Fibroblast of the aortic adventitia (primary cell): ENCODE data around the gene CUX1. TPM values are rescaled to one million over a fixed set of nuclear protein-coding genes. Genes with fewer than 3 reads are reported as not detected.

ENCODE experiments used
- DNase-seq: peaks from one replicate; pipeline ENCODE4 v3.0.0-alpha.2; 2010; ENCODE audit warnings: low read depth
- H3K4me3 ChIP-seq: 2 replicates; pipeline ENCODE4 v1.5.1; 2011; ENCODE audit warnings: low read depth, mild to moderate bottlenecking, control low read depth, low read length, moderate library complexity
- total RNA-seq: library from RNA; depleted of rRNA; stranded (reverse); fragments of >200 nt; gene quantifications from 2 replicates; pipeline ENCODE4 v1.2.3, GENCODE V29; 2012; ENCODE audit warnings: low replicate concordance
- TF ChIP-seq, protein P1 (sequence below): IDR thresholded peaks from 2 replicates; pipeline ENCODE4 v1.5.1; 2011; ENCODE audit warnings: mild to moderate bottlenecking, low read length, control low read depth, inconsistent platforms; ENCODE audit not compliant: insufficient read depth

Gene CUX1
- total RNA-seq, 1 donor: 44.2 TPM

DNA sequence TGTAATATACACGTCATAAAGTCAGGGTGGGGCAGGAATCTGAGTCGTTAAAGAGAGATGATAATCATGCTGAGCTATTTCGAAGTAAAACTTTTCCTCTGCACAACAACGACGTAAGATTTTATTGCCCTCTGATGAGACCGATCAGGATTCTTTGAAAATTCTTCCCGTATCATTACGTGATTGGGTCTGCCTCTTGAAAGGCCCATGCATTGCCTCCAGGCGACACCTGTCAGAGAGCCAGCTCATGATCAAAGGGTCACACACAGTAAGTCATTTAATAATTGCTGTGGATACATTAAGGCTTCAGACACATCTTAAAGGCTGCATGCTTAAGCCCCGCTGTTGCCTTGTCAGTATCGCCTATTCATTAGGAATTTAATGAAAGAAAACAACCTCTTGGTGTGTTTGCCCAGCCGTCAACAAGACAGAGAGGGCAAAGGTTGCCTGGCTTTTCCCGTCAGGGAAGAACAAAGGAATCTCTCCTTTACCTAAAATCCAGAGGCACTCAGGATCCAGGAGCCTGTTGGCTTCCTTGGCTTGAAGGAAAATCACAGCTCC, 280.3 kb downstream of the CUX1 start:
- H3K4me3 ChIP-seq: no peak overlapping the region
- DNase-seq: peak; percentile 25
- TF ChIP-seq, protein P1, sequence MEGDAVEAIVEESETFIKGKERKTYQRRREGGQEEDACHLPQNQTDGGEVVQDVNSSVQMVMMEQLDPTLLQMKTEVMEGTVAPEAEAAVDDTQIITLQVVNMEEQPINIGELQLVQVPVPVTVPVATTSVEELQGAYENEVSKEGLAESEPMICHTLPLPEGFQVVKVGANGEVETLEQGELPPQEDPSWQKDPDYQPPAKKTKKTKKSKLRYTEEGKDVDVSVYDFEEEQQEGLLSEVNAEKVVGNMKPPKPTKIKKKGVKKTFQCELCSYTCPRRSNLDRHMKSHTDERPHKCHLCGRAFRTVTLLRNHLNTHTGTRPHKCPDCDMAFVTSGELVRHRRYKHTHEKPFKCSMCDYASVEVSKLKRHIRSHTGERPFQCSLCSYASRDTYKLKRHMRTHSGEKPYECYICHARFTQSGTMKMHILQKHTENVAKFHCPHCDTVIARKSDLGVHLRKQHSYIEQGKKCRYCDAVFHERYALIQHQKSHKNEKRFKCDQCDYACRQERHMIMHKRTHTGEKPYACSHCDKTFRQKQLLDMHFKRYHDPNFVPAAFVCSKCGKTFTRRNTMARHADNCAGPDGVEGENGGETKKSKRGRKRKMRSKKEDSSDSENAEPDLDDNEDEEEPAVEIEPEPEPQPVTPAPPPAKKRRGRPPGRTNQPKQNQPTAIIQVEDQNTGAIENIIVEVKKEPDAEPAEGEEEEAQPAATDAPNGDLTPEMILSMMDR: no peak

DNA sequence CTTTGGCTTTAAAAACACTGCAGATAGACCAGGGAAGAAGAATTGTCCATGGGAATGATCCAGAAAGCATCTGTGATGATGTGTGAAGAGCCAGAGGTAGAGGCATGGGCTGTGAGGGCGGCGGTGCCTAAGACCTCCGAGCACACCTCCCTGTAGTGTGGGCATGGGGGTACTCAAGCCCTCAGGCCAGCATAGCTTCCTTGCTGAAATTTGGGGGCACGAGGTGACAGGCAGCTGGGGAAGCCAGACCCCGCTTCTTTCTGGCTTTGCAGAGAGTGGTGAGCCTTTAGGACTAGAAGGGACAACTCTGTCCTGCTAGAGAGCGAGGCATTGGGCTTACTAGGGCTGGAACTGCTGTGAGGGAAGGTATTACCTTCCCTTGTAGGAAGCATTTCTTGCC, 281.6 kb downstream of the CUX1 start:
- no peak for DNase-seq
- no peak overlapping the region for H3K4me3 ChIP-seq
- TF ChIP-seq, protein P1: no peak

DNA sequence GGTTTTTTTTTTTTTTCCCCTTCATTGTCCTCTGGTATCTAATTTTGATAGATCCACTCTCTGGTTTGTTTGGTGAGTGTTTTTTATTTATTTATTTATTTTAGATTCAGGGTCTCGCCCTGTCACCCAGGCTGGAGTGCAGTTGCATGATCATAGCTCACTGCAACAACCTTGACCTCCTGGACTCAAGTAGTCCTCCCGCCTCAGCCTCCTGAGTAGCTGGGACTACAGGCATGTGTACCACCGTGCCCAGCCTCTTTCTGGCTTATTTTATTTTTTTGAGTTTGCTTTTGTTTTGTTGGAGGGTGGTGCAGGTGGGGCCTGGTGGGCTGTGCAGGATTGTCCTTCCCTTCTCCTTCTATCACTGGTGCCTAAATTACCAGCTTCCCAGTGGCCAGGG, 282.0 kb downstream of the CUX1 start:
- H3K4me3 ChIP-seq: no peak overlapping the region
- DNase-seq: no peak
- TF ChIP-seq, protein P1: no peak

DNA sequence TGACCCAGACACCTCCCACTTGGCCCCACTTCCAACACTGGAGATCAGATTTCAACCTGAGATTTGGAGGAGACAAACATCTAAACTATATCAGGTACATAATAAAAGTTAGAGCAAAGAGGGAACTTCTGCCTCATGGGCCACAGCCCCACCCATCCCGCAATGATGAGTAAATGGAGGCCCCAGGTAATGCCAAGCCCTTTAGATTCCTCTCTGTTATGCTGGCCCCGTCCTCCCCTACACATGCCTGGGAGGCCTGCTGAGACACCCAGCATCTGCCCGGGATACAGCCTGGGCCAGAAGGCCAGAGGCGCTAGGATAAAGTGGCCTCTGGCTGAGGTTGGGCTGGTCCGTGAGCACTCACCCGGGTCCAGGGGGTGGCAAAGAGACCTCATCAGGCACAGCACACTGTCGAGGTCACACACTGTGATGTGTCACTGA, 283.7 kb downstream of the CUX1 start:
- DNase-seq: no peak
- TF ChIP-seq, protein P1: no peak
- no peak overlapping the region for H3K4me3 ChIP-seq

DNA sequence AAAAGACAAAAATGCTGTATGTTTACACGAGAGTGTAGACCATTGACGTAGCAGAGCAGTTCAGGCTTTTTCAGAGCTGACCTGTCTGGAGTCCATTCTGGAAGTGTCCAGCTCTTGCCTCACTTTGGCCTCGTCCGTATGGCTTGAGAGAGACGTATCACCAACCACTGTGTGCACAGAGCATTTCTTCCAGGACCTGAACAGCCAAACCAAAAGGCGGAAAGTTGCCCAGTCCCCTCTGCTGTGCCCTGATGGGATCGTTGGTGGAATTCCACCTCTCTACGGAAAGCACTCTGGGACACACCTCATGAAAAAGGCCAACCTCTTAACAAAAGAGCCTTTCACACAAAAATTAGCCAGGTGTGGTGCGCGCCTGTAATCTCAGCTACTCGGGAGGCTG, 284.5 kb downstream of the CUX1 start:
- no peak for DNase-seq
- TF ChIP-seq, protein P1: no peak
- H3K4me3 ChIP-seq: no peak overlapping the region

DNA sequence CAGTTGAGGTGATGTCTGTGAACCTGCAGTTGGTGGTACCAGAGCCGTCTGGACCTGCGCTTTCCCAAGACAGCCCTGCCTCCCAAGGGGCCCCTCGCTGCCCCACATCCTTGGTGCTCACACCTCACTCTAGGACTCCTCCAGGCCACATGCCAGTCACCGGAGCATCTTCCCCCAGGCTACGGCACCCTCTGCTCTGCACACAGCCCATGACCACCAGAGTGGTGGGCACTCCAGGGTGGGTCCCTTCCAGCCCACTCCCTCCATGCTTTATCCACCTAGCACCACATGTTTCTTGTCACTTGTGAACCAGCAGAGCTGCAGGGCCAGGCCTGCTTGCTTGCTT, 285.6 kb downstream of the CUX1 start:
- H3K4me3 ChIP-seq: no peak overlapping the region
- TF ChIP-seq, protein P1: no peak
- DNase-seq: no peak

DNA sequence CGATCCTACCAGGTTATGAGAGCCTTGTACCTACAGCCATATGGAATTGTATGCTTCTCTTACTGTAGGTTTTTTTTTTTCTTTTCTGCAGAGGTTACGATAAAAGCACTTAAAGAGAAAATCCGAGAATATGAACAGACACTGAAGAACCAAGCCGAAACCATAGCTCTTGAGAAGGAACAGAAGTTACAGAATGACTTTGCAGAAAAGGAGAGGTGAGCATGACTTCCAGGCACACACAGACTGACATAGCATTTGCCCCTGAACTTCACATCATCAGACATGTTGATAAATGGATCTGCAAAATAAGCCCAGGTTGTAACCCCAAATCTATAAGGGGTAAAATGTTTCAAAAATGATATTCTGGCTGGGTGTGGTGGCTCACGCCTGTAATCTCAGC, 286.8 kb downstream of the CUX1 start:
- no peak overlapping the region for H3K4me3 ChIP-seq
- TF ChIP-seq, protein P1: no peak
- DNase-seq: no peak
